GM12874 (cell line): ENCODE measurements around the gene LRMDA.

ENCODE experiments used
- TF ChIP-seq, protein P1 (sequence below): IDR thresholded peaks from 2 replicates; pipeline ENCODE4 v1.5.1; 2011; ENCODE audit warnings: low read depth, mild to moderate bottlenecking, control low read depth, low read length, moderate library complexity; ENCODE audit not compliant: insufficient read depth

The LRMDA gene

GRCh38 chr10:76175533-76176165 lies 744.2 kb downstream of the LRMDA start:
- TF ChIP-seq, protein P1, sequence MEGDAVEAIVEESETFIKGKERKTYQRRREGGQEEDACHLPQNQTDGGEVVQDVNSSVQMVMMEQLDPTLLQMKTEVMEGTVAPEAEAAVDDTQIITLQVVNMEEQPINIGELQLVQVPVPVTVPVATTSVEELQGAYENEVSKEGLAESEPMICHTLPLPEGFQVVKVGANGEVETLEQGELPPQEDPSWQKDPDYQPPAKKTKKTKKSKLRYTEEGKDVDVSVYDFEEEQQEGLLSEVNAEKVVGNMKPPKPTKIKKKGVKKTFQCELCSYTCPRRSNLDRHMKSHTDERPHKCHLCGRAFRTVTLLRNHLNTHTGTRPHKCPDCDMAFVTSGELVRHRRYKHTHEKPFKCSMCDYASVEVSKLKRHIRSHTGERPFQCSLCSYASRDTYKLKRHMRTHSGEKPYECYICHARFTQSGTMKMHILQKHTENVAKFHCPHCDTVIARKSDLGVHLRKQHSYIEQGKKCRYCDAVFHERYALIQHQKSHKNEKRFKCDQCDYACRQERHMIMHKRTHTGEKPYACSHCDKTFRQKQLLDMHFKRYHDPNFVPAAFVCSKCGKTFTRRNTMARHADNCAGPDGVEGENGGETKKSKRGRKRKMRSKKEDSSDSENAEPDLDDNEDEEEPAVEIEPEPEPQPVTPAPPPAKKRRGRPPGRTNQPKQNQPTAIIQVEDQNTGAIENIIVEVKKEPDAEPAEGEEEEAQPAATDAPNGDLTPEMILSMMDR: no peak

GRCh38 chr10:76176166-76176550 lies 744.7 kb downstream of the LRMDA start:
- TF ChIP-seq, protein P1: no peak

DNA sequence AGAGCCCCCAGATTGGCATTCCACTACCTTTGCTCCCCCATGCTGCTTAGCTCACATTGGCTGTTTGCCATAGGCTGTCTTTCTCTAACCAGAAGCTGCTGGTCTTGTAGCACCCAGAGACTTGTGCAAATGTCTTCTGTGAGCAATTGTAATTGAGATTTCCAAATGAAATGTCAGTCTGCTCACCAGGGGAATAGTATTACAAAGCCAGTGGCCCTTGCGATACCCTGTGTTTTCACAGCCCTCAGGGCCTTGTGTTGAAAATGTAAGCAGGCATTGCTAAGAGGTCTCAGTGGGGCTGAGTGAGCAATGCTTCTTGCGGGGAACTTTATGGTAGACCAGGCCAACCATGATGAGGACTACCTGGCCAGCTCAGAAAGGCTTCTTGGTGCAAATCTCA lies 746.5 kb downstream of the LRMDA start:
- TF ChIP-seq, protein P1: no peak

- TF ChIP-seq, protein P1: no peak
Observed at GRCh38 chr10:76178532-76179292, 747.3 kb downstream of the LRMDA start.

- TF ChIP-seq, protein P1: no peak
Observed at GRCh38 chr10:76179806-76180205, 748.4 kb downstream of the LRMDA start.

GRCh38 chr10:76184647-76185046 lies 753.2 kb downstream of the LRMDA start:
- TF ChIP-seq, protein P1: no peak

DNA sequence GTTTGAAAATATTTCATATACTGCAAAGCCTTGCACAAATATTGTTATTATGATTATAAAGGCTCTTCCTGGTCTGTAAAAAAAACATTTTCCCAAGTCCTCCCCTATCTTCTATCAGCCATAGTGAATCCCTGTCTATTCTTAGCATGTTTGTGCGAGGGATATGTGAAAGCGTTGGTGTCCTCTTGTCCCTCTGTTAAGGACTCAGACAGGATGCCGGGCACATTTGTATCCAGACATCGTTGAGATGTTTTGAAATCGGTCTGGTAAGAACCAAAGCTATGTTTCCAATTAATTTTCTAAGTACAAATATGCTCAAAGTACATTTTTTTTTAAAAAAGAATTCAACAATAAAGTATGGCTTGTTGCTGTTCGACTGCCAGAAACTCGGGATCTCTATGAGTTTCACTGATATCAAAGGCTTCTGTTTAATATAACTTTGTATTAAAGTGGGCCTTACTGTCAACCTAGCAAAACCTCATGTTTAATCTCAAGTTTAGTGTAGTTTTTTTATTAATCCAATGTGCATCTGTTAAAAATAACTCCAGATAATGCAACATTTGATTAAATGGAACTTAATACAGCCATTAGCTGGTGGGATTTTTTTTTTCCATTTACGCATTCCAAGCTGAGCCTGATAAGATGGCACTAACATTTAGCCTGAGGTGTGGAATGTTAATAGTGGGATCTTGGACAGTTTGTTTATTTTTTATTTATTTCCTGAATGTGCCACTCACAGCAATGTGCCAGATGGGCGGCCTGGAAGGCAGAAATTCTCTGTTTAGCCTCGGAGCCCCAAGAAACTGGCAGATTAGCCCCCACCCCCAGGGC lies 754.3 kb downstream of the LRMDA start:
- TF ChIP-seq, protein P1: no peak
